PC-9 (cell line): ENCODE data around the gene MCF2L. TPM values are rescaled to one million over a fixed set of nuclear protein-coding genes. Genes with fewer than 3 reads are reported as not detected.

Experiments used
- BruUV-seq: library from RNA; stranded (reverse); fragments of 400-500 nt; replicated peaks from 2 replicates; lab custom pipeline; 2021; lab: Mats Ljungman, UMichigan
- CTCF ChIA-PET: fragments of 300-600 bp; sonication (Branson Sonifier 250); formaldehyde crosslinking; loops from one replicate; lab custom pipeline; 2022; ENCODE audit warnings: antibody characterized with exemption; lab: Charles Lee
- POLR2A ChIA-PET: fragments of 300-600 bp; sonication (Branson Sonifier 250); formaldehyde crosslinking; loops from one replicate; lab custom pipeline; 2022; ENCODE audit warnings: antibody characterized with exemption; ENCODE audit not compliant: unreplicated experiment; lab: Charles Lee
- DNase-seq, 2 experiments: peaks; one replicate each; pipeline versions ENCODE4 v3.0.0 to v3.0.0-alpha.2; 2015 to 2022; ENCODE audit warnings: mixed read lengths in 1 of 2
- H2AFZ ChIP-seq: fragments of 200-600 bp; sonication (generic); 2 replicates; pipeline ENCODE4 v1.8.1; 2017; ENCODE audit warnings: antibody characterized with exemption
- H3F3A ChIP-seq: fragments of 200-600 bp; sonication (generic); 2 replicates; pipeline ENCODE4 v1.8.1; 2017; ENCODE audit warnings: antibody characterized with exemption, mild to moderate bottlenecking, low read depth; ENCODE audit not compliant: insufficient read depth
- H3K27ac ChIP-seq: fragments of 200-600 bp; sonication (generic); 2 replicates; pipeline ENCODE4 v1.6.1; 2016; ENCODE audit warnings: mixed run types
- H3K27me3 ChIP-seq: fragments of 200-600 bp; sonication (generic); 2 replicates; pipeline ENCODE4 v1.6.1; 2016; ENCODE audit warnings: low read depth, mixed run types; ENCODE audit not compliant: insufficient read depth
- H3K36me3 ChIP-seq: fragments of 200-600 bp; sonication (generic); 2 replicates; pipeline ENCODE4 v1.6.1; 2016; ENCODE audit warnings: low read depth, mixed run types
- H3K4me1 ChIP-seq: fragments of 200-600 bp; sonication (generic); replicated peaks from 2 replicates; pipeline ENCODE4 v1.6.1; 2016; ENCODE audit warnings: mixed run types; ENCODE audit not compliant: insufficient read depth
- H3K4me2 ChIP-seq: fragments of 200-600 bp; sonication (generic); 2 replicates; pipeline ENCODE4 v1.6.1; 2017; ENCODE audit warnings: mixed run types
- H3K4me3 ChIP-seq: fragments of 200-600 bp; sonication (generic); 2 replicates; pipeline ENCODE4 v1.6.1; 2016; ENCODE audit warnings: mixed run types
- H3K79me2 ChIP-seq: fragments of 200-600 bp; sonication (generic); 2 replicates; pipeline ENCODE4 v1.6.1; 2017; ENCODE audit warnings: low read depth, mixed run types
- H3K9me2 ChIP-seq: fragments of 200-600 bp; sonication (generic); 2 replicates; pipeline ENCODE4 v1.8.1; 2017; ENCODE audit warnings: mild to moderate bottlenecking; ENCODE audit not compliant: insufficient read depth
- H3K9me3 ChIP-seq: fragments of 200-600 bp; sonication (generic); 2 replicates; pipeline ENCODE4 v1.8.1; 2016; ENCODE audit warnings: low read depth; ENCODE audit not compliant: insufficient read depth
- H4K20me1 ChIP-seq: fragments of 200-600 bp; sonication (generic); 2 replicates; pipeline ENCODE4 v1.8.1; 2017; ENCODE audit not compliant: insufficient read depth
- CTCF ChIP-seq: fragments of 200-600 bp; sonication (generic); conservative IDR thresholded peaks from 2 replicates; pipeline ENCODE4 v1.6.1; 2017; ENCODE audit warnings: mixed run types, antibody characterized with exemption, mild to moderate bottlenecking, moderate library complexity
- EZH2 ChIP-seq: fragments of 200-600 bp; sonication (generic); IDR thresholded peaks from 2 replicates; pipeline ENCODE4 v1.8.0; 2017; ENCODE audit warnings: antibody characterized with exemption, low read depth
- intact Hi-C: fragments of 100-400 bp; cut with micrococcal nuclease; formaldehyde crosslinking; loops from one replicate; pipeline ENCODE4 v1.10.0; 2022; ENCODE audit not compliant: unreplicated experiment
- total RNA-seq: library from RNA; stranded (reverse); gene quantifications from 2 replicates; pipeline ENCODE4 v1.2.3, GENCODE V29; 2021

Gene MCF2L
- total RNA-seq, 1 experiment from 2014 or later: 28.2 TPM

GRCh38 chr13:112972258-112972657 is 3.2 kb downstream of the MCF2L start:
- H3K79me2 ChIP-seq: no peaks in the 10 kb centered on the region
- CTCF ChIA-PET: no interaction called here
- H3K4me1 ChIP-seq: peaks cover 15% of the 10 kb centered on the region; the same call in 1 of the 2 replicates
- BruUV-seq: no TSS peak
- H4K20me1 ChIP-seq: 0 out of 2 replicates have a peak, but pooled peaks cover 5% of the 10 kb centered on the region
- H3K9me2 ChIP-seq: no peaks in the 10 kb centered on the region
- H3F3A ChIP-seq: peaks cover 24% of the 10 kb centered on the region; the same call in 1 of the 2 replicates
- intact Hi-C loops: no loop called here
- DNase-seq: no peak
- H3K4me3 ChIP-seq: no peak overlapping the region
- H3K4me2 ChIP-seq: no peak overlapping the region
- H3K27ac ChIP-seq: no peak overlapping the region
- no peaks in the 10 kb centered on the region for H3K27me3 ChIP-seq
- TF ChIP-seq EZH2: no peak
- no peak for TF ChIP-seq CTCF
- H3K36me3 ChIP-seq: no peaks in the 10 kb centered on the region
- H3K9me3 ChIP-seq: peaks cover 7% of the 10 kb centered on the region
- POLR2A ChIA-PET: no interaction called here
- H2AFZ ChIP-seq: no peak overlapping the region

- DNase-seq: peak in 1 of 2 experiments; percentile 35
- no peak for TF ChIP-seq CTCF
- TF ChIP-seq EZH2: no peak
- Histone ChIP-seq H3K4me1 (peaks cover 10% of the 10 kb centered on the region; the same call in 1 of the 2 replicates), H4K20me1 (0 out of 2 replicates have a peak, but pooled peaks cover 5% of the 10 kb centered on the region), H3K4me3 (no peak overlapping the region), H3K79me2 (no peaks in the 10 kb centered on the region), H3K27ac (no peak overlapping the region), H3K4me2 (no peak overlapping the region), H3K27me3 (no peaks in the 10 kb centered on the region), H2AFZ (no peak overlapping the region), H3F3A (peaks cover 16% of the 10 kb centered on the region; the same call in 1 of the 2 replicates), H3K9me2 (no peaks in the 10 kb centered on the region), H3K9me3 (peaks cover 7% of the 10 kb centered on the region), H3K36me3 (no peaks in the 10 kb centered on the region)
- ChIA-PET POLR2A (interaction anchor here (0.7 kb wide), 1 partner anchor 12 kb away, joined by 4 read pairs; no protein-coding TSS in a partner anchor), CTCF (no interaction called here)
- no TSS peak for BruUV-seq
- intact Hi-C loops: no loop called here
Observed at GRCh38 chr13:112972867-112973576, 4.0 kb downstream of the MCF2L start.

- intact Hi-C loops: no loop called here
- Histone ChIP-seq H3K4me1 (0 out of 2 replicates have a peak, but pooled peaks cover 10% of the 10 kb centered on the region), H3K9me3 (peaks cover 7% of the 10 kb centered on the region), H3K27ac (no peak overlapping the region), H3K4me2 (no peak overlapping the region), H3K4me3 (no peak overlapping the region), H3K27me3 (no peaks in the 10 kb centered on the region), H3K36me3 (no peaks in the 10 kb centered on the region), H2AFZ (no peak overlapping the region), H3F3A (peaks cover 12% of the 10 kb centered on the region; the same call in 1 of the 2 replicates), H3K9me2 (no peaks in the 10 kb centered on the region), H4K20me1 (0 out of 2 replicates have a peak, but pooled peaks cover 11% of the 10 kb centered on the region), H3K79me2 (no peaks in the 10 kb centered on the region)
- CTCF ChIA-PET: no interaction called here
- BruUV-seq: no TSS peak
- no peak for DNase-seq
- POLR2A ChIA-PET: interaction anchor here (0.7 kb wide), 1 partner anchor 12 kb away, joined by 4 read pairs; no protein-coding TSS in a partner anchor
- TF ChIP-seq CTCF: no peak
- TF ChIP-seq EZH2: no peak
Observed at GRCh38 chr13:112973577-112973951, 4.5 kb downstream of the MCF2L start.
